Hepatocyte (in vitro differentiated cells): ENCODE data around the gene ETS2. TPM values are rescaled to one million over a fixed set of nuclear protein-coding genes. Genes with fewer than 3 reads are reported as not detected.

Experiments
- DNase-seq: peaks from one replicate; pipeline ENCODE4 v3.0.0-alpha.2; 2016; ENCODE audit warnings: low spot score
- H2AFZ ChIP-seq: fragments of 200-600 bp; sonication (generic); 2 replicates; pipeline ENCODE4 v1.6.0; 2016; ENCODE audit warnings: antibody characterized with exemption, mild to moderate bottlenecking
- H3K27ac ChIP-seq: fragments of 200-600 bp; sonication (generic); 2 replicates; pipeline ENCODE4 v1.5.1; 2016; ENCODE audit warnings: mild to moderate bottlenecking
- H3K27me3 ChIP-seq: fragments of 200-600 bp; sonication (generic); 2 replicates; pipeline ENCODE4 v1.6.1; 2016
- H3K36me3 ChIP-seq: fragments of 200-600 bp; sonication (generic); replicated peaks from 2 replicates; pipeline ENCODE4 v1.5.1; 2016; ENCODE audit warnings: low read depth; ENCODE audit not compliant: insufficient read depth
- H3K4me1 ChIP-seq: fragments of 200-600 bp; sonication (generic); 2 replicates; pipeline ENCODE4 v1.5.1; 2016; ENCODE audit warnings: mild to moderate bottlenecking, moderate library complexity; ENCODE audit not compliant: insufficient read depth
- H3K4me2 ChIP-seq: fragments of 200-600 bp; sonication (generic); 2 replicates; pipeline ENCODE4 v1.6.0; 2016
- H3K4me3 ChIP-seq: fragments of 200-600 bp; sonication (generic); 2 replicates; pipeline ENCODE4 v1.5.1; 2016; ENCODE audit warnings: mild to moderate bottlenecking
- H3K79me2 ChIP-seq: fragments of 200-600 bp; sonication (generic); 2 replicates; pipeline ENCODE4 v1.6.0; 2017; ENCODE audit warnings: mild to moderate bottlenecking
- H3K9me2 ChIP-seq: fragments of 200-600 bp; sonication (generic); replicated peaks from 2 replicates; pipeline ENCODE4 v1.6.0; 2017; ENCODE audit warnings: mild to moderate bottlenecking; ENCODE audit not compliant: insufficient read depth
- H3K9me3 ChIP-seq: fragments of 200-600 bp; sonication (generic); 2 replicates; pipeline ENCODE4 v1.5.1; 2016; ENCODE audit warnings: low read depth, mild to moderate bottlenecking
- H4K20me1 ChIP-seq: fragments of 200-600 bp; sonication (generic); 2 replicates; pipeline ENCODE4 v1.6.0; 2016; ENCODE audit warnings: mild to moderate bottlenecking; ENCODE audit not compliant: insufficient read depth, poor library complexity, severe bottlenecking
- EZH2 ChIP-seq: fragments of 200-600 bp; sonication (generic); IDR thresholded peaks from 2 replicates; pipeline ENCODE4 v1.6.1; 2016; ENCODE audit warnings: antibody characterized with exemption, mild to moderate bottlenecking, borderline replicate concordance
- EZH2phosphoT487 ChIP-seq: fragments of 200-600 bp; sonication (generic); IDR thresholded peaks from one replicate; pipeline ENCODE4 v1.6.1; 2018; ENCODE audit warnings: antibody characterized with exemption, mild to moderate bottlenecking, low read depth, moderate library complexity; ENCODE audit not compliant: unreplicated experiment, severe bottlenecking
- WGBS: methylation state at CpG from one replicate; pipeline ENCODE4 v1.1.6; 2016; ENCODE audit warnings: low lambda C conversion rate; ENCODE audit errors: missing lambda C conversion rate; 5-methylcytosine and 5-hydroxymethylcytosine counted together
- polyA plus RNA-seq: library from polyadenylated mRNA; unstranded; fragments of >200 nt; fragmentation: Nextera tagmentation; extraction: Ambion mirVana; gene quantifications from 2 replicates; pipeline ENCODE4 v1.2.1, GENCODE V29; 2016
- total RNA-seq: library from RNA; depleted of rRNA; stranded (reverse); fragments of >200 nt; gene quantifications from 2 replicates; pipeline ENCODE4 v1.2.3, GENCODE V29; 2014
- TF ChIP-seq, protein P1 (sequence below): fragments of 200-600 bp; sonication (generic); IDR thresholded peaks from 2 replicates; pipeline ENCODE4 v1.5.1; 2016; ENCODE audit warnings: antibody characterized with exemption, mild to moderate bottlenecking; ENCODE audit not compliant: poor library complexity

ETS2 gene
- total and polyA plus RNA-seq, 2 experiments from 2014 or later, result 95.1 to 106 TPM

- H3K79me2 ChIP-seq, result no peaks in the 10 kb centered on the region
- H3K9me2 ChIP-seq, result no peaks in the 10 kb centered on the region
- peak overlapping the region; percentile 78 for H3K27ac ChIP-seq
- no peaks in the 10 kb centered on the region for H3K9me3 ChIP-seq
- peaks cover 31% of the 10 kb centered on the region for H3K4me1 ChIP-seq
- no peaks in the 10 kb centered on the region for H3K27me3 ChIP-seq
- H3K4me2 ChIP-seq, result no peak overlapping the region
- H2AFZ ChIP-seq, result no peak overlapping the region
- H3K36me3 ChIP-seq, result no peaks in the 10 kb centered on the region
- no peaks in the 10 kb centered on the region for H4K20me1 ChIP-seq
- no peak overlapping the region for H3K4me3 ChIP-seq
- TF ChIP-seq, protein P1, sequence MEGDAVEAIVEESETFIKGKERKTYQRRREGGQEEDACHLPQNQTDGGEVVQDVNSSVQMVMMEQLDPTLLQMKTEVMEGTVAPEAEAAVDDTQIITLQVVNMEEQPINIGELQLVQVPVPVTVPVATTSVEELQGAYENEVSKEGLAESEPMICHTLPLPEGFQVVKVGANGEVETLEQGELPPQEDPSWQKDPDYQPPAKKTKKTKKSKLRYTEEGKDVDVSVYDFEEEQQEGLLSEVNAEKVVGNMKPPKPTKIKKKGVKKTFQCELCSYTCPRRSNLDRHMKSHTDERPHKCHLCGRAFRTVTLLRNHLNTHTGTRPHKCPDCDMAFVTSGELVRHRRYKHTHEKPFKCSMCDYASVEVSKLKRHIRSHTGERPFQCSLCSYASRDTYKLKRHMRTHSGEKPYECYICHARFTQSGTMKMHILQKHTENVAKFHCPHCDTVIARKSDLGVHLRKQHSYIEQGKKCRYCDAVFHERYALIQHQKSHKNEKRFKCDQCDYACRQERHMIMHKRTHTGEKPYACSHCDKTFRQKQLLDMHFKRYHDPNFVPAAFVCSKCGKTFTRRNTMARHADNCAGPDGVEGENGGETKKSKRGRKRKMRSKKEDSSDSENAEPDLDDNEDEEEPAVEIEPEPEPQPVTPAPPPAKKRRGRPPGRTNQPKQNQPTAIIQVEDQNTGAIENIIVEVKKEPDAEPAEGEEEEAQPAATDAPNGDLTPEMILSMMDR, result no peak
- TF ChIP-seq EZH2phosphoT487, result no peak
- no peak for TF ChIP-seq EZH2
- WGBS, result 52% methylated on average over 6 of the region's 6 CpGs
- no peak for DNase-seq
Measured at GRCh38 chr21:38787016-38787415, 18.7 kb upstream of the ETS2 start.

DNA sequence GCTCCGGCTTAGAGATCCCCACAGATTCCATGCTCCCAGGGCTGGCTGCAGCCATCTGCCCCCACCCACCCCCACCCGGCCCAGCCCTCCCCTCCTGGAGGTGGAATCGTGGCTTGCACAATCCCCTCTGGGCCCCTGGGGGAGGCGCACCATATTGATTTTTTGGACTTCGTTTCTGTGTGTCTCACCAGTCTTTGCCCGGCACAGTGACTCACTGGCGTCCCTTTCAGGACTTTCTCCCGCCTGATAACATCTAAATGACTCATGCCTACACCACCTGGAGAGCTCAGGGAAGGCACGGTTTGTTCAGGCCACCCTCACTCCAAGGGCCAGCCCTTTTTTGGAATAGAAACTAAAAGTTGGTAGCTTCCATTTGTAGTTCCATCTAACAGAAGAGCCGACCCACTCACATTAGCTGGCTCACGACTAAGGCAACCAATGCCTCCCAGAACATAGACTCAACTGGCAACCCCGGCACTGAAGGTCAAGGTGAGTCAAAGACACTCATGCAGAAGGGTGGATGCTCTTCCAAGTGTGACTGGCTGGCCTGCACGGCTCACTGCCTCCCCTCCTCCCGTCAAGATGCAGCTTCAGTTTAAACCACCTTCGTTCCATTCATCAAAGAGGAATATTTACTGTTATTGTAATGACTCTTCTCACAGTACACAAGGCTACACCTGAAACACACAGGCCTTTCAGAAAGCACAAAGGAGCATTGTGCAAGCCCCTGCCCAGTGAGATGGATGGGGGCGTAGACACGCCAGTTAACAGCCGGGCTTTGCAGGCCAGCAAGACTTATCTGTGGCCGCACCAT, 18.1 kb upstream of the ETS2 start:
- Histone ChIP-seq H3K9me2 (no peaks in the 10 kb centered on the region), H3K4me2 (peak overlapping the region; percentile 37), H3K4me1 (peaks cover 31% of the 10 kb centered on the region), H2AFZ (no peak overlapping the region), H3K36me3 (no peaks in the 10 kb centered on the region), H3K27ac (peak overlapping the region; percentile 91), H3K27me3 (no peaks in the 10 kb centered on the region), H3K9me3 (no peaks in the 10 kb centered on the region), H4K20me1 (no peaks in the 10 kb centered on the region), H3K79me2 (no peaks in the 10 kb centered on the region), H3K4me3 (no peak overlapping the region)
- peak; percentile 92 for DNase-seq
- TF ChIP-seq EZH2, result no peak
- WGBS, result 51% methylated on average over 19 of the region's 19 CpGs

DNA sequence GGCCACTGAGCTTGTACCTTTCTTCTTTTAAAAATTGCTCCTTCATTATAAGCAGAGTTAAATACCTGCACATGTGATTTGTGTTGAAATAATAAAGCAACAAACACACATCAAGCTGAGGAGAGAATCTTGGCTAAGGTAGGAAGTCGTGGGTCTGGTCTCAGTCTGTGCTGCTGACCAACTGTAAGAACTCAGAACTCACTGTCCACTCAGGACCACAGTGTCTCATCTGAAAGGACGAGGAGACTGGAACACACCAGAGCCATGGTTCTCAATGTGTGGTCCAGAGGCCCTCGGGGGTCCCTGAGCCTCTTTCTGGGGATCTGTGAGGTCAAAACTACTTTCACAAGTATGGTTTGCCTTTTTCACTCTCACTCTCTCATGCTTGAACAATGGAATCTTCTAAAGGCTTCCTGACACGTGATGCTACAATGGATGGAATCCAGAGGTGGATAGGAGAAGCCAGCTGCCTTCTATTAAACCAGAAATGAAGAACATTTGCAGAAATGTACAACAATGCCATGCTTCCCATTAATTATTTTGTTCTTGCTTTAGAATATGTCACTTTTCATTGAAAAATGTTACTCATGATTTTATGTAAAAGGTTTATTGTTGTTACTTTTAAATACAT, 17.3 kb upstream of the ETS2 start:
- DNase-seq, result no peak
- no peaks in the 10 kb centered on the region for H3K9me2 ChIP-seq
- H2AFZ ChIP-seq, result no peak overlapping the region
- H3K4me1 ChIP-seq, result peaks cover 31% of the 10 kb centered on the region
- TF ChIP-seq, protein P1, result no peak
- TF ChIP-seq EZH2phosphoT487 (no peak), EZH2 (no peak)
- peak overlapping the region; percentile 91 for H3K27ac ChIP-seq
- 70% methylated on average over 4 of the region's 4 CpGs for WGBS
- no peak overlapping the region for H3K4me3 ChIP-seq
- H4K20me1 ChIP-seq, result no peaks in the 10 kb centered on the region
- no peaks in the 10 kb centered on the region for H3K79me2 ChIP-seq
- H3K27me3 ChIP-seq, result no peaks in the 10 kb centered on the region
- peak overlapping the region; percentile 37 for H3K4me2 ChIP-seq
- no peaks in the 10 kb centered on the region for H3K9me3 ChIP-seq
- no peaks in the 10 kb centered on the region for H3K36me3 ChIP-seq

DNA sequence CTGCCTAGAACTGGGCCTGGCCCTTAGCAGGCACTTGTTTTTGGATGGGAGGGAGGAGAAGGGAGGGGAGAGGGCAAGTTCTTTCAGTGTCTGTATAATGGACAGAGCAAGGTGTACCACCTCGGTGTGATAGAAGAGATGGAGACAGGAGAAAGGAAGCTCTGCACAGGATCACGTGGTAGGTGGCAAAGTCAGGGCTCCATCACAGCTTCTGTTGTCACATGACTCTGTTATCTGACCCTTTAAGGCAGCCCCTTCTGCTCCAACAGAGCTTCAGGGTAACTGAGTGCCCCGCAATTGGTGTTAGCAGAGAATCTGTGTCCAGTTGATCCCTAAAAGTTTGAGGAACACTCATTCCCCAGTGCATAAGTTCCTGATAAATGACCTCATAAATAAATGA, 16.5 kb upstream of the ETS2 start:
- Histone ChIP-seq H3K27ac (peak overlapping the region; percentile 91), H3K79me2 (no peaks in the 10 kb centered on the region), H3K27me3 (no peaks in the 10 kb centered on the region), H3K9me3 (no peaks in the 10 kb centered on the region), H3K4me3 (no peak overlapping the region), H3K9me2 (no peaks in the 10 kb centered on the region), H3K4me2 (no peak overlapping the region), H3K4me1 (peaks cover 31% of the 10 kb centered on the region), H2AFZ (no peak overlapping the region), H4K20me1 (no peaks in the 10 kb centered on the region), H3K36me3 (no peaks in the 10 kb centered on the region)
- no peak for DNase-seq
- TF ChIP-seq EZH2phosphoT487, result no peak
- TF ChIP-seq EZH2, result no peak
- TF ChIP-seq, protein P1, result no peak
- WGBS, result 95% methylated on average over 3 of the region's 3 CpGs
